Loucy (cell line): ENCODE results near the gene PADI3.

Source experiments
- CTCF ChIP-seq: fragments of 200-600 bp; sonication (generic); conservative IDR thresholded peaks from 2 replicates; pipeline ENCODE4 v1.5.1; 2014; ENCODE audit warnings: mild to moderate bottlenecking, antibody characterized with exemption, low read length
- EZH2phosphoT487 ChIP-seq: fragments of 200-600 bp; IDR thresholded peaks from 2 replicates; pipeline ENCODE4 v1.6.1; 2018; ENCODE audit warnings: antibody characterized with exemption, mild to moderate bottlenecking, moderate library complexity, borderline replicate concordance

GRCh38 chr1:17218939-17219338, 30.0 kb upstream of the PADI3 start:
- TF ChIP-seq CTCF (no peak), EZH2phosphoT487 (no peak)
